HG03521 (cell line): ENCODE results near the gene PKHD1.

ENCODE experiments used
- ATAC-seq: cut with Tn5 transposase; IDR thresholded peaks from one replicate; pipeline ENCODE4 v1.9.1; 2021; ENCODE audit warnings: mild to moderate bottlenecking, moderate library complexity; ENCODE audit not compliant: unreplicated experiment

PKHD1 gene

GRCh38 chr6:51820555-51820954 lies 266.9 kb downstream of the PKHD1 start:
- ATAC-seq, result no peak

- ATAC-seq, result no peak
These were observed 268.8 kb downstream of the PKHD1 start for GRCh38 chr6:51818520-51819022.

GRCh38 chr6:51817832-51818231 lies 269.6 kb downstream of the PKHD1 start:
- no peak for ATAC-seq

GRCh38 chr6:51814418-51814817 lies 273.0 kb downstream of the PKHD1 start:
- peak; percentile 78 for ATAC-seq

GRCh38 chr6:51813904-51814303 lies 273.5 kb downstream of the PKHD1 start:
- ATAC-seq, result no peak

GRCh38 chr6:51812231-51812630 lies 275.2 kb downstream of the PKHD1 start:
- ATAC-seq, result no peak

- ATAC-seq, result peak; percentile 94
These were observed 281.9 kb downstream of the PKHD1 start for GRCh38 chr6:51805517-51805916.

GRCh38 chr6:51800603-51801002 lies 286.8 kb downstream of the PKHD1 start:
- ATAC-seq, result no peak

- no peak for ATAC-seq
These were observed 294.0 kb downstream of the PKHD1 start for GRCh38 chr6:51793393-51793792.

GRCh38 chr6:51792273-51793030 lies 295.0 kb downstream of the PKHD1 start:
- no peak for ATAC-seq

- ATAC-seq, result no peak
These were observed 296.5 kb downstream of the PKHD1 start for GRCh38 chr6:51790946-51791345.

GRCh38 chr6:51788121-51788520 lies 299.3 kb downstream of the PKHD1 start:
- ATAC-seq, result no peak

GRCh38 chr6:51778666-51779065 lies 308.7 kb downstream of the PKHD1 start:
- no peak for ATAC-seq

- ATAC-seq, result no peak
These were observed 309.8 kb downstream of the PKHD1 start for GRCh38 chr6:51777618-51778017.

GRCh38 chr6:51775942-51776860 lies 311.2 kb downstream of the PKHD1 start:
- no peak for ATAC-seq

GRCh38 chr6:51768087-51768486 lies 319.3 kb downstream of the PKHD1 start:
- no peak for ATAC-seq

GRCh38 chr6:51765230-51765629 lies 322.2 kb downstream of the PKHD1 start:
- no peak for ATAC-seq

- ATAC-seq, result no peak
These were observed 333.8 kb downstream of the PKHD1 start for GRCh38 chr6:51753635-51754034.

GRCh38 chr6:51743999-51744398 lies 343.4 kb downstream of the PKHD1 start:
- no peak for ATAC-seq

- ATAC-seq, result no peak
These were observed 346.8 kb downstream of the PKHD1 start for GRCh38 chr6:51740658-51741057.

- ATAC-seq, result no peak
These were observed 348.8 kb downstream of the PKHD1 start for GRCh38 chr6:51738614-51739013.
